Ammon's horn (tissue), 1 donor: Measurements from ENCODE around the gene CEBPB.
"Not testable (repeated sequence)": the region's sequence is repeated elsewhere in the genome, so short reads cannot be mapped to it uniquely, and the experiment has no call there.

Experiments
- DNase-seq: peaks from one replicate; pipeline ENCODE4 v3.0.0-alpha.2; 2016; ENCODE audit warnings: low spot score

Gene CEBPB

GRCh38 chr20:50193836-50194421 lies 3.3 kb downstream of the CEBPB start:
- peak; percentile 59 for DNase-seq

- peak; percentile 26 for DNase-seq
Observed at GRCh38 chr20:50194422-50194830, 3.8 kb downstream of the CEBPB start.

- no peak for DNase-seq
Observed at GRCh38 chr20:50194831-50195523, 4.3 kb downstream of the CEBPB start.

- DNase-seq = no peak
Observed at GRCh38 chr20:50195524-50196120, 5.0 kb downstream of the CEBPB start.

GRCh38 chr20:50196248-50196647 lies 5.6 kb downstream of the CEBPB start:
- no peak for DNase-seq

- DNase-seq = no peak
Observed at GRCh38 chr20:50196896-50197295, 6.3 kb downstream of the CEBPB start.

GRCh38 chr20:50197463-50198179 lies 7.0 kb downstream of the CEBPB start:
- DNase-seq = no peak

GRCh38 chr20:50198180-50198666 lies 7.6 kb downstream of the CEBPB start:
- DNase-seq = no peak

- no peak for DNase-seq
Observed at GRCh38 chr20:50198716-50199115, 8.1 kb downstream of the CEBPB start.

GRCh38 chr20:50199703-50200102 lies 9.1 kb downstream of the CEBPB start:
- DNase-seq = no peak

- DNase-seq = no peak
Observed at GRCh38 chr20:50200482-50201104, 10.0 kb downstream of the CEBPB start.

- DNase-seq = not testable (repeated sequence)
Observed at GRCh38 chr20:50201710-50202109, 11.1 kb downstream of the CEBPB start.

- DNase-seq = no peak
Observed at GRCh38 chr20:50202677-50203076, 12.0 kb downstream of the CEBPB start.

GRCh38 chr20:50203951-50204937 lies 13.6 kb downstream of the CEBPB start:
- no peak for DNase-seq

- no peak for DNase-seq
Observed at GRCh38 chr20:50207026-50207425, 16.4 kb downstream of the CEBPB start.

- DNase-seq = no peak
Observed at GRCh38 chr20:50208085-50208491, 17.5 kb downstream of the CEBPB start.

- DNase-seq = not testable (repeated sequence)
Observed at GRCh38 chr20:50208815-50209214, 18.2 kb downstream of the CEBPB start.

GRCh38 chr20:50210066-50210619 lies 19.5 kb downstream of the CEBPB start:
- DNase-seq = no peak

GRCh38 chr20:50211091-50211490 lies 20.5 kb downstream of the CEBPB start:
- no peak for DNase-seq

- no peak for DNase-seq
Observed at GRCh38 chr20:50213531-50214106, 23.0 kb downstream of the CEBPB start.
